Measurements from ENCODE around the gene LDLRAP1. TPM values are rescaled to one million over a fixed set of nuclear protein-coding genes. Genes with fewer than 3 reads are reported as not detected.
A peak's percentile ranks its signal among the peaks of the same experiment; 100 is the strongest.

Gene LDLRAP1
- total and polyA plus RNA-seq, 2 of the 4 experiments (the other 2 are of a cell fraction) = 4.5 to 14.4 TPM

DNA sequence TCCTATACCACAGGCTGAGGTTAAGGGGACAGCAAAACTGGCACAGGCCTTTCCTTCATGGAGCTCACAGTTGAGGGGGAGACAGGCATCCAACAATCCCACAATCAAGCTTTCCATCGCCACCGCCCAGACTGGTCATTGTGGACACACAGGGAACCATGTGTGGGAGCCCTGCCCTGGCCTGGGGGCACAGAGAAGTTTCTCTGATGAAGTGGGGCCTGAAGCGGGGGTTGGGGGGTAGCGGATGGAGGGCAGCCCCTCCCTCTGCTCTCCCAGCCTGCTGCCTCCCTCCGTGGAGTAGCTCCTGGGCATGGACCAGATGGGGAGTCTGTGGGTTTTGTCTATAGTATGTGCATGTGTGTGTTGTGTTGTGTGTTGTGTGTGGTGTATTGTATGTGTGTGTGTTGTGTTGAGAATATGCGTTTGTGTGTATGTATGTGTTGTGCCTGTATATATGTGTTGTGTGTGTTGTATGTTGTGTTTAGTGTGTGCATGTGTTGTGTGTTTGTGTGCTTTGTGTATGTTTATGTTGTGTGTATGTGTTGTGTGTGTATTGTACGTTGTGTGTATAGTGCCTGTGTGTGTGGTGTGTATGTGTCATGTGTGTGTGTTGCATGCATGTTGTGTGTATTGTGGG lies 14.4 kb upstream of the LDLRAP1 start:
- no TSS peak for BruUV-seq (replicated peaks)
- CTCF ChIA-PET = no interaction called here

More for the DNA sequence above, 14.4 kb upstream of the LDLRAP1 start:
- Histone ChIP-seq H3K4me2 (ENCODE audit: low read depth, low read length) (no peak overlapping the region), H3K4me3 (ENCODE audit: insufficient read depth, low read depth, low read length) (no peak overlapping the region), H3K79me1 (ENCODE audit: low read depth in 1 of 2, low read length in 2 of 2) (no peaks in the 10 kb centered on the region), H3K27me3 (ENCODE audit: control insufficient read depth, insufficient read depth, low read length) (peaks cover 27% of the 10 kb centered on the region), H2AK9ac (replicated peaks; ENCODE audit: low read depth, low read length, poor library complexity) (peak overlapping the region; percentile 50), H2AK5ac (ENCODE audit: low read depth, low read length) (0 out of 2 replicates have a peak overlapping the region, but pooled peaks have one; percentile 48), H3K9me1 (ENCODE audit: insufficient read depth, low read length) (peaks cover 5% of the 10 kb centered on the region; the same call in 1 of the 2 replicates), H3K14ac (replicated peaks; ENCODE audit: low read depth, low read length) (no peak overlapping the region), H2BK15ac (ENCODE audit: low read depth, low read length) (no peak overlapping the region), H2AFZ (replicated peaks; ENCODE audit: low read length, poor library complexity) (no peak overlapping the region), H3K4ac (ENCODE audit: low read depth, low read length) (no peak overlapping the region), H3K36me3 (ENCODE audit: control insufficient read depth, insufficient read depth, low read length) (no peaks in the 10 kb centered on the region), H2BK20ac (ENCODE audit: low read depth, low read length) (no peak overlapping the region), H3K18ac (ENCODE audit: low read depth, low read length) (no peak overlapping the region), H3K9ac (ENCODE audit: low read depth, low read length) (no peak overlapping the region), H3K56ac (ENCODE audit: extremely low read depth, insufficient read depth, low read length) (no peak overlapping the region), H2BK120ac (ENCODE audit: low read depth, low read length) (no peak overlapping the region), H3K27ac (ENCODE audit: insufficient read depth, low read length) (no peak overlapping the region), H4K20me1 (ENCODE audit: insufficient read depth, low read length) (no peaks in the 10 kb centered on the region), H4K91ac (ENCODE audit: insufficient read depth, low read depth, low read length) (no peak overlapping the region), H3K4me1 (ENCODE audit: control insufficient read depth, insufficient read depth, low read length) (no peaks in the 10 kb centered on the region), H3K23ac (ENCODE audit: low read depth, low read length) (no peak overlapping the region), H3K9me3 (ENCODE audit: control insufficient read depth, insufficient read depth, low read length) (peaks cover 11% of the 10 kb centered on the region), H4K8ac (ENCODE audit: low read depth in 2 of 2, low read length in 2 of 2) (no peak overlapping the region), H2BK5ac (ENCODE audit: low read depth, low read length, poor library complexity, severe bottlenecking) (peak overlapping the region; percentile 70), H4K5ac (ENCODE audit: low read depth, low read length) (no peak overlapping the region)
- POLR2A ChIA-PET (ENCODE audit: unreplicated experiment) = no interaction called here
- WGBS, 2 experiments (ENCODE audit: extremely low coverage in 2 of 2, insufficient read length in 1 of 2) = 40% methylated on average over 1 of the region's 7 CpGs; no CpG with 5 or more reads in 1 of the 2 experiments
- intact Hi-C loops (cut with micrococcal nuclease) = loop anchor here (10.0 kb wide), 1 partner anchor 244 kb away; no protein-coding TSS in a partner anchor
- TF ChIP-seq RAD21 (IDR thresholded peaks at IDR 0.05; ENCODE audit: low read length) = no peak
- no peak for TF ChIP-seq SMC3 (IDR thresholded peaks at IDR 0.05; ENCODE audit: low read depth, low read length)
- TF ChIP-seq, protein P1, sequence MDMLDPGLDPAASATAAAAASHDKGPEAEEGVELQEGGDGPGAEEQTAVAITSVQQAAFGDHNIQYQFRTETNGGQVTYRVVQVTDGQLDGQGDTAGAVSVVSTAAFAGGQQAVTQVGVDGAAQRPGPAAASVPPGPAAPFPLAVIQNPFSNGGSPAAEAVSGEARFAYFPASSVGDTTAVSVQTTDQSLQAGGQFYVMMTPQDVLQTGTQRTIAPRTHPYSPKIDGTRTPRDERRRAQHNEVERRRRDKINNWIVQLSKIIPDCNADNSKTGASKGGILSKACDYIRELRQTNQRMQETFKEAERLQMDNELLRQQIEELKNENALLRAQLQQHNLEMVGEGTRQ (IDR thresholded peaks at IDR 0.05; ENCODE audit: low read depth, low read length) = no peak
- TF ChIP-seq MXI1 (IDR thresholded peaks at IDR 0.05; ENCODE audit: borderline replicate concordance, low read depth, low read length) = no peak
- DNase-seq = no peak
- in situ Hi-C loops (cut with MboI; ENCODE audit: low sequenced_read_pairs) = loop anchor here (10.0 kb wide), 1 partner anchor 244 kb away; no protein-coding TSS in a partner anchor
- dilution Hi-C loops (cut with HindIII; ENCODE audit: low sequenced_read_pairs, unreplicated experiment) = no loop called here
- ATAC-seq (ENCODE audit: low read depth) = no peak
